ENCODE data around the gene RESP18. TPM values are rescaled to one million over a fixed set of nuclear protein-coding genes. Genes with fewer than 3 reads are reported as not detected.
A peak's percentile ranks its signal among the peaks of the same experiment; 100 is the strongest.
"Not testable (repeated sequence)": the region's sequence is repeated elsewhere in the genome, so short reads cannot be mapped to it uniquely, and the experiment has no call there.

The RESP18 gene
- total RNA-seq, 1 donor from 2014 or later = not detected

DNA sequence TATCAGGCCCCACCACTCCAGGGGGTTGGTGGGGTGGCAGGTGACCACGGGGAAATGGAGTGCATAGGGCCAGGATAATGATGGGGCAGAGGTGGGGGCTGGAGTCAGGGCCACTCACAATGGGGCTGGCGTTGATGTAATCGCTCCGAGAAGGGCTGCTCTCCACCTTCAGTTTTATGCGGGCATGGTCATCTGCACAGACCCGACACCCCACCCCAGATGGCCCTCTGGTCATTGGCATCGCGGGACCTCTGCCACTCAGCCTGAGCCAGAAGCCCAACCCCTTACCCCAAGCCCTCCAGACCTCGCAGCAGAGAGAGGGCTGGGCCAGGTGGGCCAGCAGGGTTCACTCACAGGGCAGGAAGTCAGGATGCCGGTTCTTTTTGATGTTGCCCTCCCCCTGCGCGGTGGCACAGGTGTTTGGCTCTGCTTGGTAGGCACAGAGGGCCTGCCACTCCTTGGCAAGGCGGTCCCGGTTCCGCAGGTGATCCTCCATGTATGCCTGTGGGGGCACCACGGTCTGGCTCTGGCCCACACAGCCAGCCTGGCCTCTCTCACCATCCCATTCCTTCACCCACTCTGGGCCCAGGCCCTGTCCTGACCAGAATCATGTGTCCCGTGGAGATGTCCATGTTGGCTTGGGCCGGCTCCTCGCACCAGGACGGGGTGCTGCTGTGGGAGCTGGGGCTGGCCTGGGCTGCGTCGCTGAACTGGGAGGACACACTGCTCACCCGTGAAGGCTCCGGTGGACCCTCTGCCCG is 35.7 kb downstream of the RESP18 start:
- intact Hi-C loops (cut with micrococcal nuclease) = loop anchor here (5.0 to 10.0 kb wide), 2 partner anchors 62 to 135 kb away; partner anchors contain the start of gene NHEJ1
- DNase-seq = no peak

DNA sequence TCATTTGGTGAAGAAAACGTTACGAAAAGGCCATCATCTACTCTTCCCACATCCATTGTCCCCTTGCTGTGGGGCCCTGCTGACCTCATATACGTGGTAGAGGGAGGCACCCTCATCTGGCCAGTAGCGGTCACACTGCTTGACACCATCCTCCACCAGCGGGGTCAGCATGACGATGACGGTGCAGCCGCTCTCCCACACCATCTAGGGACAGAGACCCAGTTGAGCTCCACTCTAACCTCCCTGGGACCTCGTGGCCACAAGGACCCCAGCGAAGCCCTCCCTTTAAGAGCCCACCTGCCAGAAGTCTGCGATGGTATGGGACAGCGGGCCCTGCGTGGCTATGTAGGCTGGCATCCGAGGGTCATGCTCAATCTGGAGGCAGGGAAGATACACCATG is 36.4 kb downstream of the RESP18 start:
- intact Hi-C loops (cut with micrococcal nuclease) = loop anchor here (5.0 to 10.0 kb wide), 2 partner anchors 61 to 134 kb away; partner anchors contain the start of gene NHEJ1
- ATAC-seq (no peak), DNase-seq (no peak)

More for the DNA sequence above, 35.7 kb downstream of the RESP18 start:
- no peak for ATAC-seq

DNA sequence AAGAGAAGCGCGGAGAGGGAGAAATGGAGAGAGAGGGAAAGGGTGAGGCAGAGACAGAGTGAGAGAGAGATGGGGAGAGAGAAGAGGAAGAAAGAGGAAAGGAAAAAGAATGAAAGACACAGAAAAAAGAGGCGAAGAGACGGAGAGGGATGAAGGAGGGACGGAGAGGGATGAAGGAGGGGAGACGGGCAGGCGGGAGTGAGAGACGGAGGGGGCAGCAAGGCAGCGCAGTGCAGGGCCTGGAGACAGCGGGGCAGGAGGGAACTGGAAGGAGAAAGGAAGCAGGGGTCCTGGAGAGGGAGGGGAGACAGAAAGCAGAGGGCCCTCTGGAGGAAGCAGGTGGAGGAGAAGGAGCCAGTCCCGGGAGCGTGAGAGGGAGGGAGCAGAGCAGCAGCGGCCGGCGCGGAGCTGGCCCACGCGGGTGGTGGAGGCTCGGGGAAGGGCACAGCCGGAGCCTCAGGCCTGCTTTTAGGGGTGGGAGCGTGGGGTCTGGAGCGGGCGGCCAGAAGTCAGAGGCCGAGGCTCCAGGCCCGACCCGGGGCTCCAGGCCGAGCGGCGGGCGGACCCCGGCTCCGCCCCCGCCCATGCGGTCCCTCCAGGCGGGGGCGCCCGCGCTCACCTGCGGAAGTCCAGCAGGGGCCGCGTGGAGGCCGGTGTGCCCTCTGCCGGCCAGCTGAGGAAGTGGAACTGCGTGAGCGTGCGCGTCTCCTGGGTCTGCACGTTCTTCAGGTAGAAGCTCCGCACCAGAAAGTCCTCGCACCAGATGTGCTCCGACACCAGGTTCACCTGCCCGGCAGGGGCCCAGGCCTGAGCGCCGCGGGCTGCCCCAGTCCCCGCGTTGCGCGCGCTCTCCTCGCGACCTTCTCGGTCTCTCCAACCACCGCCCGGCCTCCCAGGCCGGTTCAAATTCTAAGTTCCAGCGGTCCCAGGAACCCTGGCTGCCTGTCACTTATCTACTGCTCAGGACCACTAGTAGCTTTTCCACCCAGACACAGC is 37.9 kb downstream of the RESP18 start:
- intact Hi-C loops (cut with micrococcal nuclease) = loop anchor here (5.0 to 10.0 kb wide), 2 partner anchors 60 to 132 kb away; partner anchors contain the start of gene NHEJ1
- ATAC-seq (peak; percentile 93), DNase-seq (peak; percentile 94)

DNA sequence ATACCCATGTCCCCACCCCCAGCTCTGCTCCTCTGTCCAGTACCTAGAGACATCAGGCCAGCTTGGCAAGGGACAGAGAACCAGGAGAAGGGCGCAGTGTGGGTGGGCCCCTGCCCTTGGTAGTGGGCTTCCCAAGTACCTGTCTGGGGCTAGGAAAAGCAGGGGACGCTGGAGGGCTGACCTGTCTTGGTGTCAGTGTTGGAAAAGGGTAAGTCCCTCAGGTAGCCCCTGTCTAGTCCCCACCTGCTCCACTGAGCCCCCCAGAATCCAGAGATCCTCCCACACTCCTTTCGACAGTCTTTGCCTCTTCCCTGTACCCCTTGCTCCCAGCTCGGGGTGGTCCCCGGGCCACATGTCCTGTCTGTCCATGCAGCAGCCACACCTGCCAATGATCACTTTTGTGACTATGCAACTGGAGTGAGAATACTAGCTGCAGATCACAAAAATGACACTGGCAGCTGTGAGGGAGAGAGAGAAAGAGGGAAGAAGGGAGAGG is 38.8 kb downstream of the RESP18 start:
- DNase-seq (no peak), ATAC-seq (no peak)
- intact Hi-C loops (cut with micrococcal nuclease) = loop anchor here (10.0 kb wide), 1 partner anchor 59 kb away; no protein-coding TSS in a partner anchor

DNA sequence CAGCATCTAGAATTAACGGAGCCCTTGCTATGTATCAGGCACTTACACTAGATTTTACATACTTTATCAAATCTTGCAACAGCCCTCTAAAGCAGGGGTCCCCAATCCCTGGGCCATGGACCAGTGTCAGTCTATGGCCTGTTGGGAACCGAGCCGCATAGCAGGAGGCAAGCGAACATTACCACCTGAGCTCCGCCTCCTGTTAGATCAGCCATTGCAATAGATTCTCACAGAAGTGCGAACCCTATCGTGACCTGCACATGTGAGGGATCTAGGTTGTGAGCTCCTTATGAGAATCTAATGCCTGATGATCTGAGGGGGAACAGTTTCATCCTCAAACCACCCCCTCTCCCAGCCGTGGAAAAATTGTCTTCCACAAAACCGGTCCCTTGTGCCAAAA is 39.9 kb downstream of the RESP18 start:
- DNase-seq (no peak), ATAC-seq (no peak)
- intact Hi-C loops (cut with micrococcal nuclease) = loop anchor here (10.0 kb wide), 1 partner anchor 58 kb away; no protein-coding TSS in a partner anchor

DNA sequence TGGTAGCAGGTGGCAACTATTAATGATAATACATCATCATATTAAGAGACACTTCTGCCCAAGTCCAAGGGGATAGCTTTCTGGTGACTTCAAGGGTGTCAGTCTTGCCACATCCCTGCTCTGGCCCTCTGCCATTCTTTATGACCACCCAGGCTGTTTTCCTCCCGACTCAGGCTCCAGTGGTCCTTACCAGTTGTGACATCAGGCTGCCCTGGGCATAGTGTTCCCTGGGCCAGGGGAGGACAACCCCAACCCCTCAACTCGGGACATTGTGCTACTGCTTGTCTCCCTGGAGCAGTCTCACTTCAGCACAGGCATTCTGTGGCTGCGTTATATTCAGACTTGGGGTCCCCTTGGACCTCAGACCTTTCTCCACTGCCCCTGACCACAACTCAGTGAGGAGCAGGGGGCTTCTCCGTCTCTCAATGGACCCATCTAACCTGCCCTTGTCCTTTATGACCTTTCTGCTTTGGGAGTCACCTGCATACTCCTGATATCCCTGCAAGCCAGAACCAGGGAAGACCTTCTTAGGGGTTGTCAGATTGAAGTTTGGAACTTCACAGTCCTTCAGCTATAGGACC is 40.5 kb downstream of the RESP18 start:
- intact Hi-C loops (cut with micrococcal nuclease) = loop anchor here (10.0 kb wide), 1 partner anchor 57 kb away; no protein-coding TSS in a partner anchor
- ATAC-seq (no peak), DNase-seq (no peak)

DNA sequence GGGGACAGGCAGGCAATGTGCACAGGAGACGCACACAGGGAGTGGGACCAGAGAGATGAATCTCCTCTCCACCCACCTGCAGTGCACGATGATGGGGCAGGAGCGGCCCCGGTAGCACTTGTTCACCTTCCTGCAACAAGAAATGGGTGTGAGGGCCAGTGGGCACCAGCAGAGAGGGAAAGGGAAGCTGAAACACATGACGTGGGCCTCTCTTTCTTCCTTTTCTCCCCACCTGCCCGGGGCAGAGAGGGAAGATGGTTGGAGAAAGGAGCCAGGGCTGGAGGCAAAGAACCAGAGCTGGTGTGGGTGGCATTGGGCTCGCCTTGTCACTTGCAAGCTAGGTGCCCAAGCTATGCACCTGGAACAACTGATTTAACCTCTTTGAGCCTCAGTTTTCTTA is 41.1 kb downstream of the RESP18 start:
- ATAC-seq (no peak), DNase-seq (no peak)
- intact Hi-C loops (cut with micrococcal nuclease) = loop anchor here (10.0 kb wide), 1 partner anchor 57 kb away; no protein-coding TSS in a partner anchor

DNA sequence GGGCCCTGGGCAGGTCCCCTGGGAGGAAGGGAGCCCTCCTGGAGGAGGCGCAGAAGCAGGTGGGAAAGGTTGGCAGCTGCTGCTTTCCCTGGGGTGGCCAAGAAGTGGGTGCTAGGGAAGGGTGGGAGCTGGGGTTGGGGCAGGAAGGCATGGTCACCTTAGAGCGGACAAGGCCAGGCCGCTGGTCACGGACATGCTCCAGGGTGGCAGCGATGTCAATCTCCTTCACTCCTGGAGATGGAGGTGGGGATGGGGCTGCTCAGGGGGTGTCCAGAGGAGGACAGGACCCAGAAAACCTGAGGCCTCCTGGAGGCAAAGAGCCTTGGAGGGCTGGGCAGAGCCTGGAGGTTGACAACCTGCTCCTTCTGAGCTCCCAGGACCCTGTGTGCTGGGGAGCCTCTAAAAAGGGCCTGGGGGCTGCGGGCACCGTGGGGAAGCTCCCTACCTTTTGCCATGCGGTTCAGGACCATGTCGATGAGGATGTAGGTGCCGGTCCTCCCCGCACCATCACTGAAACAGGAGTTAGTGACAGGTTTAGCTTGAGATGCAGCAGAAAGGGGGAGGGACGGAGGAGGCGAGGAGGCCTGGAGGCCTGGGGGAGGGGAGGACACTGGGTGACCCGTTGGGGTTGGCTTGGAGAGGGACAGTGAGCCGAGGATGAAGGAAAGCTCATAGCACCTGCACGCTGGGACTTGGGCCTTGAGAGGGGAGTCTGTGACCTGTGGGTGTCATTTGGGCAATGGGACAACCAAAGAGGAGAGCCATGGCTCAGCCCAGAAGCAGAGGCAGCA is 42.0 kb downstream of the RESP18 start:
- intact Hi-C loops (cut with micrococcal nuclease) = loop anchor here (10.0 kb wide), 1 partner anchor 56 kb away; no protein-coding TSS in a partner anchor
- DNase-seq = no peak
- no peak for ATAC-seq

DNA sequence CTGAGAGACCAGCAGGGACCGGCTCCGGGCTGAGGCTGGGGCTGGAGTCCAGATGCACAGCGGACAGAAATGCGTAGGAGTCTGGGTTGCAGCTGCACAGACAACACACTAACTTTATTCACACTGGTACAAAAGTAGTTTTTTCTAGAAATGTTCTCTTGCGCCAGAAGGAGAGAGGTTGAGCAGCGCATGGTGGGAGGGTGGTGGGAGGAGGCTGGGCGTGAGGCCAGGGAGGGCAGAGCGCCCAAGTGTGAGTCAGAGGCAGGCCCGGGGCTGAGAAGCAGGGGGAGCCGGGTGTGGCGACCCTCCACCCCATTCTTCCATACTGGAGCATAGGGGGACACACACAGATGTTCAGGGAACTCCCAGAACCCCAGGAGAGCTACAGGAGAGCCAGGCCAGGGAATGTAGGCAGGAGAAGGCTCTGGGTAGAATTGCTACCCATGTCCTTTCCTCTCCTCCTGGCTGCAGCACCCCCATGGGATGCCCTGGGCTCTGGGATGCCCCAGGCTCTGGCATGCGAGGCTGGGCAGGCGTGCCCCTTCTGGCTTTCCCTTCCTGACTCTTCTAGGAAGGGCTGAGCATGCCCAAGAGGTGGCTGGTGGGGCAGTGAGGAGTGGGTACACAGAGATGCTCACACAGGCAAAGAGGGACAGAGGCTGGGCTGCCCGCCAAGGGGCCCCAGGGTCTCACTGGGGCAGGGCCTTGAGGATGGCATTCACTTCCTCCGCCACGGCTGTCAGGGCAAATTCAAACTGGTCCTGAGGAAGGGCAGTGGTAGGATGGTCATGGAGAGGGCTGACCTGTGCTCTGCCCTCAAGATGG is 42.8 kb downstream of the RESP18 start:
- intact Hi-C loops (cut with micrococcal nuclease) = loop anchor here (10.0 kb wide), 1 partner anchor 55 kb away; no protein-coding TSS in a partner anchor
- ATAC-seq (peak; percentile 70), DNase-seq (peak; percentile 84)

DNA sequence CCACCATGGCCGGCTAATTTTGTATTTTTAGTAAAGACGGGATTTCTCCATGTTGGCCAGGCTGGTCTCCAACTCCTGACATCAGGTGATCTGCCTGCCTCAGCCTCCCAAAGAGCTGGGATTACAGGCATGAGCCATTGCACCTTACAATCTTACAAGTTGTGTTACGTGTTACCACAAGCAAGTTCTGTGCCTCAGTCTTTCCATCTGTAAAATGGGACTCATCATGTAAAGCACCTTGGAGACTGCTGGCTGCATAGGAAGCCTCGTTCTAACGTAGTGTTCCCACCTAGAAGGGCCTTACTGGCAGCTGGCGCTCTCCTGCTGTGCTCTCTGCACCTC is 43.4 kb downstream of the RESP18 start:
- DNase-seq = no peak
- intact Hi-C loops (cut with micrococcal nuclease) = no loop called here

DNA sequence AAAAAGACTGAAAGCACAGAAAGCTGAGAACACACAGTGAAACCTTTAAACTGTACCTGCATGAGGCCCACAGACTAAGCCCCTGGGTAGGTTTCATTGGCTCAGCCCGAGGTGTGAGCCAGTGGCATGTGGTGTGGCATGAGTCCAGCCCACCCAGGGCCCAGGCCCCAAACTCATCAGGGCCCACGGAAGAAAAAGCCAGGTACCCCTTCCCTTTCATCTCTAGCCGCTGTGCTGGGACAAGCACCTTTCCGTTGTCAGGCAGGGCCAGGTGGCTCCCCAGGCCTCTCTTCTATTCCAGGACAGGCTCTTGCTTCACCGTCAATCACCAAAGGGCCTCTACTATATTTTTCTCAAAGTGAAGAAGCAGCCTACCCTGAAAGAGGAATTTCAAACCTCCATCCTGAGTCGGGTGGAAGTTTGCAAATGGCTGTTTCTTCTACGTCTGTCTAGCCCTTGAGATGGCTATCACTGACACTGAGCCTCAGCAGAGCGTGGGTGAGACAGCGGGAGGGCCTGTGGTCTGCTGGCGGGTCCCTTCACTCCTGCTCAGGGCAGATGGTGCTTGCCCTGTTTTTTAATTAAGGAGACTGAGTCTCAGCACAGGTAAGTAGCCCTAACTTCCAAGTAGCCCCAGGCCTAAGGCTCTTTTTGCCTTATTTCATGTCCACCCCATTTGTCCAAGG is 44.8 kb downstream of the RESP18 start:
- intact Hi-C loops (cut with micrococcal nuclease) = no loop called here
- ATAC-seq (no peak), DNase-seq (no peak)

More for the DNA sequence above, 43.4 kb downstream of the RESP18 start:
- no peak for ATAC-seq

DNA sequence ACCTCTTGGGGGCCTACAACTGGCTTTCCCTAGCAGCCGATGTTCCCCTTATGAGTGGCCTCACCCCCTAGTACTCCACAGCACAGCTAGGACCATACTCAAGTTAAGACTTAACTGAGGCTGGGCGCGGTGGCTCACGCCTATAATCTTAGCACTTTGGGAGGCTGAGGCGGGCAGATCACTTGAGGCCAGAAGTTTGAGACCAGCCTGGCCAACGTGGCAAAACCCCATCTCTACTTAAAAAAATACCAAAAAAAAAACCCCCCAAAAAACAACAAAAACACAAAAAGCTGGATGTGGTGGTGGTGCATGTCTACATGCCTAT is 45.5 kb downstream of the RESP18 start:
- ATAC-seq; DNase-seq; intact Hi-C loops (cut with micrococcal nuclease): not testable (repeated sequence)

DNA sequence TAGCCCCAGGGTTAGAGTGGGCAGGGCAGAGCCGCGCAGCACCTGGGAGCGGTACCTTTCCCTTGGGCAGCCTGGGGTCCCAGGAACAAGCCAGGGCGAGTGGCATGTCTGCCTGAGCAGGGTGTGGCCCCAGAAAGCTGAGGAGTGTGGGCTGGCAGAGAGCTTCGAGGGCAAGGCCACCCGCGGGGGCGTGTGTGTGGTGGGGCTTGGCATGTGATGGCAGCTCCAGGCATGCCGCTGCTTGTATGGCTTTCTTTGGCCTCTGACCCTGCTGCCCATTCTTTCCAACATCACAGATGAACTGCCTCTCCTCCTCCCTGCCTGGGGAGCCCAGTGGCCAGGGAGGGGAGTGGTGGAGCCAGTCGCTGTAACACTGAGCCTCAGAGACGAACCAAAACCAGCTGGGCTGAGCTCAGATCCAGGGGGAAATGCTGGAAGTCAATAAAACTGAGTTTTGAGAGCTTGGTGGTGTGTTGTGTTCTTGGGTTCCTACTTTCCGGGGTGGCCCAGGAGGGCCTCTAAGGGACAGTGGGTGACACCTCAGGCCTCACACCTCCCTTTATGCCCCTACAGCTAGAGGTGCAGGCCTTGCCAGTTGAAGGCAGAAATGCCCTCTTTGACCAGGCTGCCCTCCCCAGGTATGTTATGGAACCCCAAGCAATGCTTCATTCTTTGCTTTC is 46.0 kb downstream of the RESP18 start:
- intact Hi-C loops (cut with micrococcal nuclease) = no loop called here
- DNase-seq (no peak), ATAC-seq (no peak)

DNA sequence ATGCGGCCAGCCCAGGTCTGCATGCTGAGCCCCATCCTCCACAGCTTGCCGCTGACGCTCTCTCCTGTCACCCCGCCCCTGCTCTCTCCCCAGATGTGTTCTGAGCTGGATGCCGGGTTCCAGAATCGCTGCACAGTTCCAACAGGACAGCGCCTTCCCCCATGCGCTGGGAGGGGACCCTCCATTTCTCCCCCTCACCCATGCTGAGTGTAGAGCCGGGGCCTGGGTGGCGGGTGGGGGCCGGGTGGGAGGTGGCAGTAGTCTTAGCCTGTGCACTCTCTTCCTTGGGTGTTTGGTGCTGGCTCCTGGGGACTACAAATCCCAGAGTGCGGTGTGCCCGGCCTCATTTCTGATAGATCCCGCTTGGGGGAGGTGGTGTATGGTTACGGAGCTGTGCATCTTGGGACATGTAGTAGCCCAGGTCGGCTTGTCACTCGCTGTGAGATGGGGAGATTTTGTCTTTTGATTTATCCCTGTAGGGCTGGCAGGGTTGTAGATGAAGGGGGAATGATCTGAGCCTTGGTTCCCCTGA is 46.6 kb downstream of the RESP18 start:
- intact Hi-C loops (cut with micrococcal nuclease) = no loop called here
- ATAC-seq = peak; percentile 43
- DNase-seq = no peak

DNA sequence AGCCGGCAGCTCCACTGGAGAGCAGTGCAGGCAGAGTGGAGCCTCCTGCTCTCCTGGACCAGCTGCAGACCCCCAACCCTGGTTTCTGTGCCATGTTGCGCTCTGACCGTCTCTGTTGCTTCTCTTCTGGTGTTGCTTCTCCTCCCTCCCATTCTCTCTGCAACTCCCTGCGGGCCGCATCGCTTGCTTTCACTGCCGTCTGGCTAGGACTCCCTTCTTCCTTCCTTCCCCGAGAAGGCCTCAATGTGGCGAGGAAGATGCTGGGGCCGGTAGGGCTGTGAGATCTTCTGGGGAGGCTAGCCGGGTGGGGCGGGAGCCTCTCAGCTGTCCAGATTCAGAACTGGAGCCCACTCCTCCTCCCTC is 47.2 kb downstream of the RESP18 start:
- intact Hi-C loops (cut with micrococcal nuclease) = no loop called here
- DNase-seq (no peak), ATAC-seq (no peak)

Data from left ventricle myocardium superior (tissue), 1 donor.